ENCODE results near the gene KIRREL3. TPM values are rescaled to one million over a fixed set of nuclear protein-coding genes. Genes with fewer than 3 reads are reported as not detected.

The KIRREL3 gene
- total and polyA plus RNA-seq, 2 of the 8 experiments (the other 6 are each of a cell fraction or from before 2014, with no cell fraction given), result 0.29 to 0.32 TPM

- TF ChIP-seq RFX5 (IDR thresholded peaks at IDR 0.05; ENCODE audit: borderline replicate concordance, low read depth, low read length), result no peak
- no peak for TF ChIP-seq E2F6 (IDR thresholded peaks at IDR 0.05)
- TF ChIP-seq TBP (IDR thresholded peaks at IDR 0.05; ENCODE audit: low read depth, low read length), result no peak
- TF ChIP-seq TEAD4 (IDR thresholded peaks at IDR 0.05; ENCODE audit: low read depth, low read length), result no peak
- no peak for TF ChIP-seq SIN3A (conservative IDR thresholded peaks at IDR 0.05 in 1 of 2, IDR thresholded peaks at IDR 0.05 in 1 of 2; ENCODE audit: low read depth in 1 of 2, low read length in 2 of 2)
Measured at GRCh38 chr11:126840201-126840886, 160.2 kb downstream of the KIRREL3 start (continued).

All from H1 (cell line).